Measurements from ENCODE around the gene MAGEF1.

DNA sequence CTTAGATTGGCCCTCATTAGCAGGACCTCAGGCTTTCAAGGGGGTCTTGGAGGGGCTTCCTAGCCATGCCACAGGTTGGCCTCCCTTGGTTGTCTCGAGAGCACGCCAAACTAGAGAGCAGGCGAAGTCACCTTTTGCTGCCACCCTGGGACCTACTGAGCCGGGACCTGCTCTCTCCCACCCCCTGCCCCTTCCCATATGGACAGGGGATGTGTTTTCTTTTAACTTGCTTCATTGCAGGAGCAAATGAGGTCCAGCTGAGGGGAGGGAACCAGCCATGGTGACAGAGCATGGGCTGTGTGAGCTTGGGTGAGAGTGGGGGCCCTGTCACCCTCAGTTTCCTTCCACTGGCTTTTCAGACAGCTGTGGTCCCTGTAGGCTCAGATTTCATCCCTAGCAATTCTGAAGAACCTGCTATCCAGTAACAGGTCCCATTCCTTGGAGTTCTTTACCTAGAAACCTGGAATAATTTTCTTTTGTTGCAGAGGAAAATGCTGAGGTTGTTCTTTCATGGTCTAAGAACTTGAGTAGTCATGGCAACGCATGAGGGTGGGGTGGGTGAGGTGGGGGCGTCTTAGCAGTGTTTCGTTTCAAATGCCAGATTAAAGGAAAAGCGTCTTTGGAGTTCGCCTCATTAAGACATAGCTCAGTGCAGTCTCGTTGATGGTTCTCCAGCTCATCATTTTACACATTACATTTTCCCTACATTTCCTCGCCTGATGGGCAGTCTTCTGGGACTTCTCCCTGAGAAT, 20.1 kb upstream of the MAGEF1 start:
- TF ChIP-seq, protein P1, sequence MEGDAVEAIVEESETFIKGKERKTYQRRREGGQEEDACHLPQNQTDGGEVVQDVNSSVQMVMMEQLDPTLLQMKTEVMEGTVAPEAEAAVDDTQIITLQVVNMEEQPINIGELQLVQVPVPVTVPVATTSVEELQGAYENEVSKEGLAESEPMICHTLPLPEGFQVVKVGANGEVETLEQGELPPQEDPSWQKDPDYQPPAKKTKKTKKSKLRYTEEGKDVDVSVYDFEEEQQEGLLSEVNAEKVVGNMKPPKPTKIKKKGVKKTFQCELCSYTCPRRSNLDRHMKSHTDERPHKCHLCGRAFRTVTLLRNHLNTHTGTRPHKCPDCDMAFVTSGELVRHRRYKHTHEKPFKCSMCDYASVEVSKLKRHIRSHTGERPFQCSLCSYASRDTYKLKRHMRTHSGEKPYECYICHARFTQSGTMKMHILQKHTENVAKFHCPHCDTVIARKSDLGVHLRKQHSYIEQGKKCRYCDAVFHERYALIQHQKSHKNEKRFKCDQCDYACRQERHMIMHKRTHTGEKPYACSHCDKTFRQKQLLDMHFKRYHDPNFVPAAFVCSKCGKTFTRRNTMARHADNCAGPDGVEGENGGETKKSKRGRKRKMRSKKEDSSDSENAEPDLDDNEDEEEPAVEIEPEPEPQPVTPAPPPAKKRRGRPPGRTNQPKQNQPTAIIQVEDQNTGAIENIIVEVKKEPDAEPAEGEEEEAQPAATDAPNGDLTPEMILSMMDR (IDR thresholded peaks at IDR 0.05) = no peak
- no peak for TF ChIP-seq POLR2A (IDR thresholded peaks at IDR 0.05)
- TF ChIP-seq POLR2AphosphoS5 (IDR thresholded peaks at IDR 0.05) = no peak

Measured in transverse colon (tissue), 4 donors.